Testis (tissue), 3 donors: ENCODE data around the gene CALD1. TPM values are rescaled to one million over a fixed set of nuclear protein-coding genes. Genes with fewer than 3 reads are reported as not detected.

Experiments used
- DNase-seq: peaks from one replicate; pipeline ENCODE4 v3.0.0-alpha.2; 2019
- H3K27ac ChIP-seq, 2 donors: fragments of 200-600 bp; sonication (generic); one replicate each; pipeline ENCODE4 v1.5.1; 2019
- H3K27me3 ChIP-seq: fragments of 200-600 bp; sonication (generic); one replicate; pipeline ENCODE4 v1.5.1; 2019
- H3K36me3 ChIP-seq: fragments of 200-600 bp; sonication (generic); one replicate; pipeline ENCODE4 v1.5.1; 2017; ENCODE audit warnings: low read depth; ENCODE audit errors: missing control alignments
- H3K4me1 ChIP-seq: fragments of 200-600 bp; sonication (generic); one replicate; pipeline ENCODE4 v1.5.1; 2019
- H3K4me3 ChIP-seq, 2 donors: fragments of 200-600 bp; sonication (generic); one replicate each; pipeline ENCODE4 v1.5.1; 2017 to 2019
- H3K9me3 ChIP-seq: fragments of 200-600 bp; sonication (generic); one replicate; pipeline ENCODE4 v1.5.1; 2017
- POLR2A ChIP-seq: fragments of 450-650 bp; IDR thresholded peaks from one replicate; pipeline ENCODE4 v1.6.1; 2017; ENCODE audit warnings: antibody characterized with exemption, mild to moderate bottlenecking, moderate library complexity
- WGBS, 2 donors: methylation state at CpG; one replicate each; pipeline ENCODE4 v1.1.5; 2018; 5-methylcytosine and 5-hydroxymethylcytosine counted together
- intact Hi-C: fragments of 100-400 bp; cut with DNase I; formaldehyde crosslinking; loops from one replicate; pipeline ENCODE4 v1.15.1; 2023; ENCODE audit warnings: low total_unique reads
- polyA plus RNA-seq: library from polyadenylated mRNA; stranded (reverse); fragments of 350-450 nt; fragmentation: Illumina TruSeq; extraction: RNeasy Lipid Tissue Mini Kit (QIAGEN cat#74804); gene quantifications from one replicate; pipeline ENCODE4 v1.2.3, GENCODE V29; 2014; ENCODE audit warnings: low read depth, low replicate concordance; ENCODE audit not compliant: insufficient read depth
- small RNA-seq, 2 donors: library from RNA; depleted of rRNA; stranded (forward); fragments of <200 nt; gene quantifications; one replicate each; pipeline ENCODE3, GENCODE V24; 2016
- total RNA-seq, 2 donors: library from RNA; depleted of rRNA; stranded (reverse); fragments of >200 nt; gene quantifications; one replicate each; pipeline ENCODE4 v1.2.3, GENCODE V29; 2016
- TF ChIP-seq, protein P1 (sequence below), 3 experiments: fragments of 450-650 bp in 2 of 3; fragments of 200-600 bp in 1 of 3; sonication (generic) in 1 of 3; IDR thresholded peaks; one replicate each; pipeline ENCODE4 v1.5.1; 2016 to 2019; ENCODE audit warnings: antibody characterized with exemption in 3 of 3, mild to moderate bottlenecking in 2 of 3, moderate library complexity in 1 of 3

The CALD1 gene
- total and polyA plus RNA-seq, 3 donors from 2014 or later: 103 to 153 (median 135) TPM

DNA sequence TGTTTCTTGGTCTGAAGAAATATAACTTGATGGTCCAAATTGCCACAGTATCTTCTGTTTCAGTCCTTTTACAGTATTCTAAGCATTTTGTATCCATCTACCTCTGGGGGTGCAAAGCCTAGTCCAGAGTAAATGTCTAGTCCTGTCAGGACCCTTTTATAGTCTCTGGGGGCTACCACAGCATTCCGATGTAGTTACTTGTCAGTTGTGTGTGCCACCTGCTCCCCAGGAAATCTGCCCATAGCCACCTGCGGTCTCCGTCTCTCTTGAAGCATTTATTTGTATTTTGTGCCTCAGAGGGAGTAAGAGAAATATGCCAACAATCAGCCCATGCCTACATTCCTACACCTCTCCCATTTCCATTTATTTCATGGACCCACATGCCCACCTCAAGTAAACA is 219.7 kb downstream of the CALD1 start:
- Histone ChIP-seq H3K36me3 (no peaks in the 10 kb centered on the region), H3K4me3 (no peak overlapping the region), H3K9me3 (no peaks in the 10 kb centered on the region), H3K27ac (no peak overlapping the region), H3K27me3 (no peaks in the 10 kb centered on the region), H3K4me1 (peaks cover 9% of the 10 kb centered on the region)
- WGBS, 2 donors: 96 to 98% methylated on average over 3 of the region's 3 CpGs
- intact Hi-C loops: no loop called here
- DNase-seq: no peak
- TF ChIP-seq, protein P1, sequence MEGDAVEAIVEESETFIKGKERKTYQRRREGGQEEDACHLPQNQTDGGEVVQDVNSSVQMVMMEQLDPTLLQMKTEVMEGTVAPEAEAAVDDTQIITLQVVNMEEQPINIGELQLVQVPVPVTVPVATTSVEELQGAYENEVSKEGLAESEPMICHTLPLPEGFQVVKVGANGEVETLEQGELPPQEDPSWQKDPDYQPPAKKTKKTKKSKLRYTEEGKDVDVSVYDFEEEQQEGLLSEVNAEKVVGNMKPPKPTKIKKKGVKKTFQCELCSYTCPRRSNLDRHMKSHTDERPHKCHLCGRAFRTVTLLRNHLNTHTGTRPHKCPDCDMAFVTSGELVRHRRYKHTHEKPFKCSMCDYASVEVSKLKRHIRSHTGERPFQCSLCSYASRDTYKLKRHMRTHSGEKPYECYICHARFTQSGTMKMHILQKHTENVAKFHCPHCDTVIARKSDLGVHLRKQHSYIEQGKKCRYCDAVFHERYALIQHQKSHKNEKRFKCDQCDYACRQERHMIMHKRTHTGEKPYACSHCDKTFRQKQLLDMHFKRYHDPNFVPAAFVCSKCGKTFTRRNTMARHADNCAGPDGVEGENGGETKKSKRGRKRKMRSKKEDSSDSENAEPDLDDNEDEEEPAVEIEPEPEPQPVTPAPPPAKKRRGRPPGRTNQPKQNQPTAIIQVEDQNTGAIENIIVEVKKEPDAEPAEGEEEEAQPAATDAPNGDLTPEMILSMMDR (IDR thresholded peaks at IDR 0.05): no peak
- no peak for TF ChIP-seq POLR2A

DNA sequence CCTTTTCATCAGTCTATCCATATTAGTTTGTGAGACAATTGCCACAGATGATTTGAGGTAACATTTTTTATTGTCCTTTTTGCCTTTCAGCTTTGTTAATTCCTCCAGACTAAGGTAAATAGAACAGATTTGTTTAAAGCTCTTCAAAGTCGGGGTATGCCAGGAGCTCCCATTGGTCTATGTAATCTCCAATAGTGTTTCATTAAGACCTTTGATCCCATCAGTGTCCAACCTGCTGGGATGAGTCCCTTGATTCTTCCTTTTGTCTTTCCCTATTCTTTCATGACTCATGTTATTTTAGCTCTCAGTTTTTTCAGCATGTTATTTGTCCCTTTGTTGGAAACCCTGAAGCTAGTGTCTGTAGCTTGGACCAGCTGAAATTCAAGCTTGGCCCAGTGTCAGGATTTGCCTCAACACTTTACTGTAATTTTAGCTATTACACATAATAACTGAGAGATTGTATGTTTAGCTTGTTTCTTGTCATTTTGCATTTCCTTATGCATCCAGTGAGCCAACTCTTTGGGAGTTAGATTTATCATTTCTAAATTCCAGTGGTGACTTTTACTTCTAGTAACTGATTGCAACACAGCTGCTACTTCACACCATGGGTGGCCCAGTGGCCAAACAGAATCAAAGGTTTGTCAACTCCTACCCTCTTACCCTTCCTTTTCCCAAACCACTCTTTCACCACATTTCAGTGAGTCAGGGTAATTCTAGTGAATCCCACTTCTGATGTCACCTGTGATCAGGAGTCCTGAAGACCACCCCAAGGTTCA is 222.1 kb downstream of the CALD1 start:
- H3K36me3 ChIP-seq: no peaks in the 10 kb centered on the region
- H3K4me1 ChIP-seq: no peaks in the 10 kb centered on the region
- no peaks in the 10 kb centered on the region for H3K9me3 ChIP-seq
- H3K27me3 ChIP-seq: no peaks in the 10 kb centered on the region
- DNase-seq: no peak
- 71 to 88% methylated on average over 1 of the region's 1 CpG for WGBS, 2 donors
- H3K4me3 ChIP-seq: no peak overlapping the region
- intact Hi-C loops: no loop called here
- H3K27ac ChIP-seq: no peak overlapping the region
- TF ChIP-seq, protein P1 (IDR thresholded peaks at IDR 0.05): no peak
- TF ChIP-seq POLR2A: no peak

DNA sequence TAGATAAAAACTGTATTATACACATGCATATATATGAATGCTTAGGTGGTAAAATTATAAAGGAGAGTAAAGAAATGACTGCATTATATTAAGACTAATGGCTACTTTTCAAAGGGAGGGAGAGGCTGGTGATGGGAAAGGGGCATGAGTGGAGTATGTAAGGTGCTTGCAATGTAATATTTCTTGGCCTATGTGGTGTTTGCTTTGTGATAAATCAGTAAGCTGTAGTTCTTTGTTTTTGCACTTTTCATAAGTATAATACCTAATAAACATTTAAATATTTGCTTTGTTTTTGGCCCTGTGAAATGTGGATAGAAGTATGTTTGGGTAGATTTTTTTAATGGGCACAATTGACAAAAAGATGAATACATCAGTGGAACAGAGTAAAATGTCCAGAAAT is 232.8 kb downstream of the CALD1 start:
- H3K36me3 ChIP-seq: no peaks in the 10 kb centered on the region
- no peak for DNase-seq
- H3K4me1 ChIP-seq: no peaks in the 10 kb centered on the region
- no peak overlapping the region for H3K27ac ChIP-seq
- H3K4me3 ChIP-seq: no peak overlapping the region
- TF ChIP-seq, protein P1 (IDR thresholded peaks at IDR 0.05): no peak
- TF ChIP-seq POLR2A: no peak
- H3K27me3 ChIP-seq: no peaks in the 10 kb centered on the region
- H3K9me3 ChIP-seq: no peaks in the 10 kb centered on the region
- intact Hi-C loops: no loop called here

Small RNAs within 50 kb of the gene (small RNA-seq; reads per million reads assigned to genes)
- gene TUBB3P2: 0 reads per million in 2 donors

Other genes with a start within 250 kb of the CALD1 start
- 1 to 10 TPM; 1.9 to 2.1 TPM for gene AKR1B15, start 230.5 kb upstream of the CALD1 start, total RNA-seq
- gene AKR1B15, start 230.5 kb upstream of the CALD1 start, polyA plus RNA-seq: 0.80 TPM
- gene BPGM, start 132.8 kb upstream of the CALD1 start, total RNA-seq: 10 to 100 TPM; 14.5 to 15.8 TPM
- gene BPGM, start 132.8 kb upstream of the CALD1 start, polyA plus RNA-seq: 32.9 TPM
- gene AGBL3, start 206.9 kb downstream of the CALD1 start, total RNA-seq: 10 to 100 TPM; 10.0 to 21.6 TPM
- gene AGBL3, start 206.9 kb downstream of the CALD1 start, polyA plus RNA-seq: 13.9 TPM